ENCODE data around the gene WNT5A.

Gene WNT5A

GRCh38 chr3:55455915-55456314 lies 31.2 kb downstream of the WNT5A start:
- TF ChIP-seq FOXM1 (IDR thresholded peaks at IDR 0.05; ENCODE audit: borderline replicate concordance, low read depth) (no peak), TAF1 (IDR thresholded peaks at IDR 0.05; ENCODE audit: low read depth) (no peak), CREB1 (IDR thresholded peaks at IDR 0.05; ENCODE audit: low read depth) (no peak), TEAD4 (IDR thresholded peaks at IDR 0.05) (no peak), RAD21 (IDR thresholded peaks at IDR 0.05; ENCODE audit: low read depth) (no peak), ZBTB7A (IDR thresholded peaks at IDR 0.05; ENCODE audit: low read depth) (no peak), NFIC (IDR thresholded peaks at IDR 0.05) (no peak), EGR1 (IDR thresholded peaks at IDR 0.05) (no peak), REST (IDR thresholded peaks at IDR 0.05; ENCODE audit: low read depth) (no peak), EP300 (IDR thresholded peaks at IDR 0.05; ENCODE audit: borderline replicate concordance) (no peak), CEBPB (IDR thresholded peaks at IDR 0.05) (no peak), YY1 (IDR thresholded peaks at IDR 0.05; ENCODE audit: low read depth) (no peak), MAX (IDR thresholded peaks at IDR 0.05) (no peak), TCF12 (IDR thresholded peaks at IDR 0.05; ENCODE audit: low read depth) (no peak), USF1 (IDR thresholded peaks at IDR 0.05) (no peak)

- TF ChIP-seq CEBPB (IDR thresholded peaks at IDR 0.05) (no peak), MAX (IDR thresholded peaks at IDR 0.05) (no peak), ZBTB7A (IDR thresholded peaks at IDR 0.05; ENCODE audit: low read depth) (no peak), YY1 (IDR thresholded peaks at IDR 0.05; ENCODE audit: low read depth) (no peak), TEAD4 (IDR thresholded peaks at IDR 0.05) (no peak), REST (IDR thresholded peaks at IDR 0.05; ENCODE audit: low read depth) (no peak)
Observed at GRCh38 chr3:55454611-55455010, 32.5 kb downstream of the WNT5A start.

GRCh38 chr3:55453886-55454496 lies 33.1 kb downstream of the WNT5A start:
- no peak for TF ChIP-seq NFIC (IDR thresholded peaks at IDR 0.05)
- no peak for TF ChIP-seq REST (IDR thresholded peaks at IDR 0.05; ENCODE audit: low read depth)
- TF ChIP-seq USF1 (IDR thresholded peaks at IDR 0.05), result no peak
- TF ChIP-seq TAF1 (IDR thresholded peaks at IDR 0.05; ENCODE audit: low read depth), result no peak
- no peak for TF ChIP-seq RAD21 (IDR thresholded peaks at IDR 0.05; ENCODE audit: low read depth)
- no peak for TF ChIP-seq TEAD4 (IDR thresholded peaks at IDR 0.05)
- TF ChIP-seq EGR1 (IDR thresholded peaks at IDR 0.05), result no peak
- no peak for TF ChIP-seq EP300 (IDR thresholded peaks at IDR 0.05; ENCODE audit: borderline replicate concordance)
- no peak for TF ChIP-seq FOXM1 (IDR thresholded peaks at IDR 0.05; ENCODE audit: borderline replicate concordance, low read depth)
- TF ChIP-seq ZBTB7A (IDR thresholded peaks at IDR 0.05; ENCODE audit: low read depth), result no peak
- TF ChIP-seq MAX (IDR thresholded peaks at IDR 0.05), result no peak

- TF ChIP-seq YY1 (IDR thresholded peaks at IDR 0.05; ENCODE audit: low read depth), result no peak
- TF ChIP-seq USF1 (IDR thresholded peaks at IDR 0.05), result no peak
- no peak for TF ChIP-seq TEAD4 (IDR thresholded peaks at IDR 0.05)
- TF ChIP-seq EGR1 (IDR thresholded peaks at IDR 0.05), result no peak
- TF ChIP-seq TAF1 (IDR thresholded peaks at IDR 0.05; ENCODE audit: low read depth), result no peak
- no peak for TF ChIP-seq TCF12 (IDR thresholded peaks at IDR 0.05; ENCODE audit: low read depth)
- no peak for TF ChIP-seq REST (IDR thresholded peaks at IDR 0.05; ENCODE audit: low read depth)
- TF ChIP-seq MAX (IDR thresholded peaks at IDR 0.05), result no peak
Observed at GRCh38 chr3:55452886-55453285, 34.2 kb downstream of the WNT5A start.

Data from Ishikawa (cell line).